Measurements from ENCODE around the gene CCT7. TPM values are rescaled to one million over a fixed set of nuclear protein-coding genes. Genes with fewer than 3 reads are reported as not detected.

The CCT7 gene
- total RNA-seq, 8 experiments from 2014 or later: 230 to 423 (median 329) TPM

GRCh38 chr2:73233154-73233931 lies 765 bp upstream of the CCT7 start, which contains the start of gene PRADC1:
PRADC1 (minus strand) TSS chr2:73233239; CDS start chr2:73233160, 79 bp downstream.
- peak within 1 kb of the TSS; percentile 84 to 90 for H3K27ac ChIP-seq
- H3K4me3 ChIP-seq: peak within 1 kb of the TSS; percentile 75 to 97 (median 86)
- WGBS, 10 experiments: 0% methylated on average over 3 to 15 of the region's 67 CpGs; no CpG with 5 or more reads in 4 of the 10 experiments
- peaks cover 8 to 14% of the 10 kb centered on the region in 2 donors for H3K4me1 ChIP-seq (replicated peaks in 1 of 2)
- ATAC-seq (replicated peaks in 6 of 8): peak; percentile 81 to 91 (median 88)
- in situ Hi-C loops (cut with MboI; ENCODE audit: low pct_unique_long_range_greater_than_20kb in 2 of 9, low sequenced_read_pairs in 9 of 9, unreplicated experiment in 9 of 9): no loop called here

DNA sequence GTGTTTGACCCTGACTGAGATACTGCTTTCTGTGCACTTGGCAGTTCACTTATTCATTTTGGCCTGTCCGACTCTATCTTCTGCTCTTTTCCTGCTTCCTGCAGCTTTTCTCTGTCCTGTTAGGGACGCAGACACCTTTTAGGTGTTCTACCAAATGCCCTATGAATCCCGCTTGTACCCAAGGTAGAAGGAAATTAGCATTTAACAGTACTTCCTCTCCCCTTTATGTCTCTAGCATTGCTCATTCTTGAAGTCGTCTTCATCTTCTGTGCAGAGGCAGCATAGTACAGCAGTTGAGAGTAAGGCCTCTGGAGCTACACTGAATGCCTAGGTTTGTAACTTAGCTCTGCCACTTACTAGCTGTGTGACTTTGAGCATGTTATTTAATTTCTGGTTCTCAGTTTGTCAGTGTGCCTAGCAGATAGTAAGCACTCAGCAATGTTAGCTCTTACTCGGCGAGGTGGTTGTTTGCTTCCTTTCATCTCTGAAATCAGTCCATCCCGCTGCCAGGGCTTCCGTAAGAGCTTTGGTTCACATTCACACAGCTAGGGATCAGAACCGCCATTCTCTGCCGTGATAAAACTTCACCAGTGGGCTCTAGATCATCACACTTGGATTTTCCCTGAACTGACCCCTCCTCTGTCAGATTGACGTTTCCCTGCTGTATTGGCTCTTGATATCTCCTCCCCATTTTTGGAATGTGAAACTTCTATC lies 1.4 kb downstream of the CCT7 start:
- Histone ChIP-seq H3K4me1 (replicated peaks in 1 of 2) (peaks cover 8 to 14% of the 10 kb centered on the region in 2 donors), H3K27ac (no peak overlapping the region), H3K4me3 (peak overlapping the region; percentile 75 to 97 (median 86))
- WGBS, 10 experiments: 53 to 80% (median 64%) methylated on average over 3 to 10 of the region's 11 CpGs; no CpG with 5 or more reads in 1 of the 10 experiments
- ATAC-seq (replicated peaks in 6 of 8): no peak
- in situ Hi-C loops (cut with MboI; ENCODE audit: low pct_unique_long_range_greater_than_20kb in 2 of 9, low sequenced_read_pairs in 9 of 9, unreplicated experiment in 9 of 9): no loop called here

- ATAC-seq (replicated peaks in 6 of 8): no peak
- Histone ChIP-seq H3K4me3 (no peak overlapping the region), H3K27ac (no peak overlapping the region), H3K4me1 (replicated peaks in 1 of 2) (peaks cover 8 to 14% of the 10 kb centered on the region in 2 donors)
- WGBS, 10 experiments: 20 to 100% (median 40%) methylated on average over 1 of the region's 1 CpG; no CpG with 5 or more reads in 7 of the 10 experiments
- in situ Hi-C loops (cut with MboI; ENCODE audit: low pct_unique_long_range_greater_than_20kb in 2 of 9, low sequenced_read_pairs in 9 of 9, unreplicated experiment in 9 of 9): no loop called here
Observed at GRCh38 chr2:73237168-73237567, 3.1 kb downstream of the CCT7 start.

DNA sequence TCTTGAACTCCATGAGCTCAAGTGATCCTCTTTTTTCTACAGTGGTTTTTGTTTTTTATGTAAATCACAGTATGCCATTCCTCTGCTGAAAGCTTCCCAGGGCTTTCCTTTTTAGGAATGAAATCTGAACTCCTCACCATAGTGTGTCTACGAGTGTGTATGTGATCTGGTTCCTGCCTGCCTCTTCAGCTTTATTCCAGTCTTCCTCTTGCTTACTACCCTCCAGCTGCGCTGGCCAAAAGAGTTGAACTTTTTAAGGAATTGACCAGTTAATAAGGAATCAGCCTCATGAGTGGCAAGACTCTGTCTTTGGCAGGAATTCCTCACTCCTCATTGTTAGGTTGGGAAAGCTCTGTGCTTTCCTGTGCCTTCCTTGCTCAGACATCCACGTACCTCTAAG lies 4.0 kb downstream of the CCT7 start:
- WGBS, 10 experiments: 27 to 96% (median 60%) methylated on average over 1 to 3 of the region's 3 CpGs; no CpG with 5 or more reads in 1 of the 10 experiments
- Histone ChIP-seq H3K4me3 (no peak overlapping the region), H3K27ac (peak overlapping the region in 1 of 2 donors; percentile 64), H3K4me1 (replicated peaks in 1 of 2) (peaks cover 6 to 14% of the 10 kb centered on the region in 2 donors)
- in situ Hi-C loops (cut with MboI; ENCODE audit: low pct_unique_long_range_greater_than_20kb in 2 of 9, low sequenced_read_pairs in 9 of 9, unreplicated experiment in 9 of 9): no loop called here
- no peak for ATAC-seq (replicated peaks in 6 of 8)

GRCh38 chr2:73238976-73239375 lies 4.9 kb downstream of the CCT7 start:
- Histone ChIP-seq H3K4me1 (replicated peaks in 1 of 2) (peaks cover 6 to 14% of the 10 kb centered on the region in 2 donors), H3K27ac (no peak overlapping the region), H3K4me3 (no peak overlapping the region)
- ATAC-seq (replicated peaks in 6 of 8): no peak
- in situ Hi-C loops (cut with MboI; ENCODE audit: low pct_unique_long_range_greater_than_20kb in 2 of 9, low sequenced_read_pairs in 9 of 9, unreplicated experiment in 9 of 9): no loop called here
- WGBS, 10 experiments: 83 to 100% (median 94%) methylated on average over 1 of the region's 1 CpG; no CpG with 5 or more reads in 4 of the 10 experiments

- peaks cover 6 to 14% of the 10 kb centered on the region in 2 donors for H3K4me1 ChIP-seq (replicated peaks in 1 of 2)
- in situ Hi-C loops (cut with MboI; ENCODE audit: low pct_unique_long_range_greater_than_20kb in 2 of 9, low sequenced_read_pairs in 9 of 9, unreplicated experiment in 9 of 9): no loop called here
- H3K27ac ChIP-seq: no peak overlapping the region
- 40 to 90% (median 79%) methylated on average over 1 to 2 of the region's 3 CpGs; no CpG with 5 or more reads in 2 of the 10 experiments for WGBS, 10 experiments
- no peak overlapping the region for H3K4me3 ChIP-seq
- ATAC-seq (replicated peaks in 6 of 8): no peak
Observed at GRCh38 chr2:73239776-73240175, 5.7 kb downstream of the CCT7 start.

GRCh38 chr2:73243884-73244570 lies 9.9 kb downstream of the CCT7 start:
- Histone ChIP-seq H3K27ac (no peak overlapping the region), H3K4me1 (replicated peaks in 1 of 2) (no peaks in the 10 kb centered on the region), H3K4me3 (no peak overlapping the region)
- WGBS, 10 experiments: 50 to 90% (median 66%) methylated on average over 1 to 4 of the region's 5 CpGs; no CpG with 5 or more reads in 2 of the 10 experiments
- peak in 3 of 8 experiments; percentile 82 to 97 (median 89) for ATAC-seq (replicated peaks in 6 of 8)
- in situ Hi-C loops (cut with MboI; ENCODE audit: low pct_unique_long_range_greater_than_20kb in 2 of 9, low sequenced_read_pairs in 9 of 9, unreplicated experiment in 9 of 9): no loop called here

DNA sequence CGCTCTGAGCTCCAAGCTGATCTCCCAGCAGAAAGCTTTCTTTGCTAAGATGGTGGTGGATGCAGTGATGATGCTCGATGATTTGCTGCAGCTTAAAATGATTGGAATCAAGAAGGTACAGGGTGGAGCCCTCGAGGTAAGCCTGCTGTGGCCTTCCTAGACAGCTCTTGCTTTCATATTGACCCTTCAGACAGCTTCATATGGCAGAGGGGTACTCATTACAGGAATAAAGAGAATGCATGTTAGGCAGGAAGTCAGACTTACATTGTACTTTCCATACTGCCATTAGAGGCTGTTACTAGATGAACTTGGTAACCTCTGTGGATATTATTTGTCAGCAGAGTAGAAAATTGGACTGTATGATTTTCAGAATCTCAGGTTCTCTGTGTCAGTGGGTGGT lies 10.5 kb downstream of the CCT7 start:
- Histone ChIP-seq H3K4me1 (replicated peaks in 1 of 2) (no peaks in the 10 kb centered on the region), H3K4me3 (no peak overlapping the region), H3K27ac (no peak overlapping the region)
- 92 to 100% (median 100%) methylated on average over 1 to 3 of the region's 3 CpGs; no CpG with 5 or more reads in 4 of the 10 experiments for WGBS, 10 experiments
- no peak for ATAC-seq (replicated peaks in 6 of 8)
- in situ Hi-C loops (cut with MboI; ENCODE audit: low pct_unique_long_range_greater_than_20kb in 2 of 9, low sequenced_read_pairs in 9 of 9, unreplicated experiment in 9 of 9): no loop called here

DNA sequence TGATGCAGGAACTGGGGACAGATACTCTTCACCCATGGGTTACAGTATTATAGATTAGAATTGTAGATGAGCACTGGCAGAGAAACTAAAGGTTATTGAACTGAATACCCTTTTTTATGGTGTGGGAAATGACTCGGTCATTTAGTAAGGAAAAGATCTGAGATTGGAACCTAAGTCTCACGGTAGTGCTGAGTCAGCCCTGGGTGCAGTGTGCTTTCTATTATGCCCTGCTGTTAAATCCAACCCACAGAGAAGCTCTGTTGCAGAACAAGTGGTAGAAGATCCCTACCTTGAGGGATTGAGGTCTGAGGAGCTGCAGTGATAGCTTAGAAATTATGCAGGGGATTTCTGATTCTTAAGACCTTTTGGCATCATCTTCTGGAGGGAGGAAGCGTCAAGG lies 12.7 kb downstream of the CCT7 start:
- H3K4me3 ChIP-seq: no peak overlapping the region
- in situ Hi-C loops (cut with MboI; ENCODE audit: low pct_unique_long_range_greater_than_20kb in 2 of 9, low sequenced_read_pairs in 9 of 9, unreplicated experiment in 9 of 9): no loop called here
- no peaks in the 10 kb centered on the region for H3K4me1 ChIP-seq (replicated peaks in 1 of 2)
- no peak overlapping the region for H3K27ac ChIP-seq
- ATAC-seq (replicated peaks in 6 of 8): no peak
- WGBS, 10 experiments: 57 to 100% (median 81%) methylated on average over 1 to 3 of the region's 3 CpGs; no CpG with 5 or more reads in 3 of the 10 experiments

DNA sequence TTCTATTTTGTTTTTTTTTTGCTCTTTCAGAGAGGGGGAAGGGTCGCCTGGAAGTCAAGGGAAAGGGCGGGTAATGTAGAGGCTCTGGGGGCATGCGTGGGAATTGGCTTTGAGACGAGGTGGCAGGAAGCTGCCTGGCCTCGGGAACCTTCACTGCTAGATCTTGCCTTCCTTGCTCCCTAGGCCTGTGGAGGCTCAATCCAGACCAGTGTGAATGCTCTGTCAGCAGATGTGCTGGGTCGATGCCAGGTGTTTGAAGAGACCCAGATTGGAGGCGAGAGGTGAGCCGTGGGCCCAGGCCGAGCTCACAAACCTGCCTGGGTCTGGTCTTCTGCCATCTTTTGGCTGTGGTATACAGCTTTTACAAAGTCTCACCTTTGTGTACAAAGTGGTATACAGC lies 15.5 kb downstream of the CCT7 start:
- H3K27ac ChIP-seq: no peak overlapping the region
- WGBS, 10 experiments: 35 to 100% (median 78%) methylated on average over 2 to 7 of the region's 9 CpGs; no CpG with 5 or more reads in 6 of the 10 experiments
- no peak overlapping the region for H3K4me3 ChIP-seq
- in situ Hi-C loops (cut with MboI; ENCODE audit: low pct_unique_long_range_greater_than_20kb in 2 of 9, low sequenced_read_pairs in 9 of 9, unreplicated experiment in 9 of 9): no loop called here
- ATAC-seq (replicated peaks in 6 of 8): no peak
- H3K4me1 ChIP-seq (replicated peaks in 1 of 2): no peaks in the 10 kb centered on the region

DNA sequence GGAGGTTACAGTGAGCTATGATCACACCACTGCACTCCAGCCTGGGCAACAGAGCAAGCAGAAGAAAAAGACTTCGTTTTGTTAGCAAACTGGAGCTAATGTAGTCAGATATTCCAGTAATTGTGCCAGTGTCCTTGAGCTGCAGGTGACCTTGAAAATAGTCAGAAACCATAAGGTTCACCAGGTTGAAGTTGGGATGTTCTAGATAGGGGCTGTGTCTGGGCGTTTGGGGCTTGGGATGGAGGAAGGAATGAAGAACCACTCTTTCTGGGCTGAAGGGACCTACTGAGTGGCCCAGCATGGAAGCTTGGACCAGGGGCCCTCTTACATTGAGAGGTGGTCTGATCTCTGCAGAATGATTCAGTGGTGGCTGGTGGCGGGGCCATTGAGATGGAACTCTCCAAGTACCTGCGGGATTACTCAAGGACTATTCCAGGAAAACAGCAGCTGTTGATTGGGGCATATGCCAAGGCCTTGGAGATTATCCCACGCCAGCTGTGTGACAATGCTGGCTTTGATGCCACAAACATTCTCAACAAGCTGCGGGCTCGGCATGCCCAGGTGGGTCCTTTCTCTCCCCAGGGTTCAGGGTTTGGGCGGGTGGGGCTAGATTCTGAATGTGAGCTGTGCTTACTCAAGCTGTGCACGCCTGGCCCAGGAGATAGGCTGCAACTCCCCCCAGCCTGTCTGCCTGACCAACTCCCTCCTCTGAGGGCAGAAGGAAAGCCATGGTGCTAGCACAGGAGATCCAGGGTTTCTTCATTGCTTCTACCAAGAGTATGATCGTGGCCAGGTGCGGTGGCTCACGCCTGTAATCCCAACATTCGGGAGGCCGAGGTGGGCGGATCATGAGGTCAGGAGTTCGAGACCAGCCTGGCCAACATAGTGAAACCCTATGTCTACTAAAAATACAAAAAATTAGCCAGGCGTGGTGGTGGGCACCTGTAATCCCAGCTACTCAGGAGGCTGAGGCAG lies 17.1 kb downstream of the CCT7 start:
- Histone ChIP-seq H3K27ac (no peak overlapping the region), H3K4me1 (replicated peaks in 1 of 2) (no peaks in the 10 kb centered on the region), H3K4me3 (no peak overlapping the region)
- ATAC-seq (replicated peaks in 6 of 8): no peak
- WGBS, 10 experiments: 40 to 100% (median 86%) methylated on average over 1 to 10 of the region's 17 CpGs; no CpG with 5 or more reads in 3 of the 10 experiments
- in situ Hi-C loops (cut with MboI; ENCODE audit: low pct_unique_long_range_greater_than_20kb in 2 of 9, low sequenced_read_pairs in 9 of 9, unreplicated experiment in 9 of 9): no loop called here
